NCI-H524 (cell line): ENCODE results near the gene MAP2K5.
"Not testable (repeated sequence)": the region's sequence is repeated elsewhere in the genome, so short reads cannot be mapped to it uniquely, and the experiment has no call there.

Source experiments
- DNase-seq, 2 experiments: peaks; one replicate each; lab custom pipeline; 2025; lab: John Stamatoyannopoulos, UW

MAP2K5 gene

DNA sequence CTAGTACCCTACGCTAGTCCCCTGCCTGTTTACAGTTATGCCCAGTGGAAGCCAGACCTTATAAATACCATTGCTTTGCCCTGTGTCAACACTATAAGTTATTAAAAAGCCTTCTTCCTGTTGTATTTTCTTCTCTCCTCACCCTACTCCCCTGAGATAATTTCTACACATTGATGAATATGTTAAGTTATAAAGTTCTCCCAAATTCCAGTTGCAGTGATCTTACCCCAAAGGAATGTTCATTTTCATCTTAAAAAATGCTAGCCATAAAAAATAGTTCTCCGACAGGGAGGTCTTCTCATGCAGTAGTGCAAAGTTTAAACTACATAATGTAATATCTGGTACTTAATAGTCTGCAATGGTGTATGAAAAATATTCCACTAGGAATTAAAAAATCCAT, 58.6 kb downstream of the MAP2K5 start:
- DNase-seq, result no peak

DNA sequence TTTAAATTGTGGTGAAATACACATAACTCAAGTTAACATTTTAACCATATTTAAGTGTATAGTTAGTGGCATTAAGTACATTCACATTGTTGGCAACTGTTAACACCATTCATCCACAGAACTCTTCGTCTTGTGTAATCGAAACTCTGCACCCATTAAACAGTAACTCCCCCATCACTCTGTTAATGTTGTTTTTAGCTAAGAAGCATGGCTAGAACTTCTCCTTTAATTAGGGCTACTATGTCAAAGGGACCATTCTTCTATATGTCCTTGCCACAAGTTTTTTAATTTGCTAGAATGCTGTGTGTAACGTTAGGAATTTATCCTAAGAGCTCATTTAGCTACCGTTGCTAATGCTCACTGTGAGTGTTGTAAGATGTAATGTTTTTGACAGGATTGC, 60.6 kb downstream of the MAP2K5 start:
- DNase-seq, result no peak

DNA sequence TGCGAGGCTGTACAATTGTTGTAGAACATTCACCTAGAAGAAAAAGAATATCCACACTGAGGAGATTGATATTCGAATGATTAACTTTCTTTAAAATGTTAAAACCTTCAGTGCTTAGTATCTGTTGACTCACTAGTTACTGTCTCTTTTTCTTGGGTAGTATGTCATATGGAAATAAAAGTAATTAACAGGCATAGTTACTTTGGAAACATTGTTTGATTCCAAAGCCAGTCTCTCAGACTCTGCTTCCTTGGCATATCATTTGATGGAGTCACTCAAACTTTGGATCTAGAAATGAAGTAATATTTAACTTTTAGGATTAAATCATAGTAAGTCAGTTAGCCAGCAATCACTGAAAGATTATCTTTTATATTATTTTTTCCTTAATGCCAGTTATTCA, 63.4 kb downstream of the MAP2K5 start:
- no peak for DNase-seq

DNA sequence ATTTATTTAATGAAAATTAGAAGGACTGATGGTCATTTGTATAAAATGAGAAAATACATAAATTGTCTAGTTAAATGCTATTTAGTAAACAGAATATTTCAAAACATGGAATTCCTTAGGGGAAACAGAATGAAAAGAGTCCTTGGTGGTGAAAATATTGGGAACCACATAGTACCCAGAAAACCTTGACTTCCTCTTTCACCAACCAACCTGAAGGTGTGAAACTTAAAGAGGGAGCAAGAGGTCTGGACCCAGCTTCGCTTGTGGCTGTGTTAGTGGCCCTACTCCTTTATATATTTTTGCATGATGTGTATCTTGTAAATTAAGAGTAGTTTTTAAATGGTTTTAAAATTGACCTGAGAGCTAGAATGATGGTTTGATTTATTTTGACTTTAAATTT, 64.2 kb downstream of the MAP2K5 start:
- DNase-seq, result no peak

DNA sequence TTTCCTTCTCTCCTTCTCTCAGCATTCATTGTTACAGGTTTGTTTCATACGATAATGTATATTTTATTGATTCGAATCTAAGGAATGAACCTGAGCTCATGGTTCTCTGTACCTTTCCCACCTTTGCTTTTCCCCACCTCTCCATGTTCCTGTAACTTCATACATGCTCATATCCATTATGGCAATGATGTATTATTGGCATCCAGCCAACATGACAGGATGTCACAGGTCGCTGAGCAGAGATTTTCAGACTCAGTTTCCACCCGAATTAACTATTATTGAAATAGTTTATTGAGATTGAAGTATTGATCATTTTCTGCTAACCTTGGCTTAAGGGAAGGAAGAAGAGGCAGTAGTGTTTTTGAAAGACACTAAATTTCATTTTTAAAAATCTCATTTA, 64.8 kb downstream of the MAP2K5 start:
- no peak for DNase-seq

- DNase-seq, result no peak
Observed at GRCh38 chr15:67607959-67608637, 65.6 kb downstream of the MAP2K5 start.

DNA sequence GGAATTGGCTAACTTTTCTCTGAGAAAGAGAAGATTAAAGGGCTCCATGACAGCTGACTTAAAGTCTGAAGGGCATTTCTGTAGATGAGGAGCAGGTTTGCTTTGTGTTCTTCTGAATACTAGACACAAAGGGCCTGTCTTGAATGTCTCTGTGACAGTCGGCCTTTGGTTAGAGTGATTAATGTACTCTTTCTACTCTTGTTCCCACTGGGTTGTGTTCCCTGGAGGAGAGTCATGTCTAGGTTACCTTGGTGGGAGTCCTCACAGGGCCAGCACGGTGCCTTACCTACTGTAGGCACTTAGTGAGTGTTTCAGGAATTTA, 66.1 kb downstream of the MAP2K5 start:
- no peak for DNase-seq

- DNase-seq, result no peak
Observed at GRCh38 chr15:67611370-67612369, 69.2 kb downstream of the MAP2K5 start.

DNA sequence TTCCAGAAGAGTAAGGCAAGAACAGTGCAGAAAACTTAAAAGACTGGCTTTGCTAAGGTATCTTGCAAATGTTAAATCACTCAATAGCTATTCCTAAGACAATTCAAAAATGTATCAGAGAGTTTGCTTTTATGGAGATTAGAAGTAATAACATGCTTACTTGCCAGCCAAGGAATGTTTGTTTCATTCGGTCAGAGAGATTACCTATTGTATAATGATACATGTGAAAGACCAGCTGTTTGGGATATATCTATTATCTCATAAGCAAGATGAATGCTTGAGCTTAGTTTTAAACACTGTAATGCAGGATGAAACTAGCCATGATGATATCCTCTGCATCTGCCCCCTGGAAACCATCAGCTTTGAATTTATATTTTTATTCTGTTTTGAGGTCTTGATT, 70.7 kb downstream of the MAP2K5 start:
- peak in 1 of 2 experiments; percentile 2 for DNase-seq

- no peak for DNase-seq
Observed at GRCh38 chr15:67613708-67614107, 71.2 kb downstream of the MAP2K5 start.

DNA sequence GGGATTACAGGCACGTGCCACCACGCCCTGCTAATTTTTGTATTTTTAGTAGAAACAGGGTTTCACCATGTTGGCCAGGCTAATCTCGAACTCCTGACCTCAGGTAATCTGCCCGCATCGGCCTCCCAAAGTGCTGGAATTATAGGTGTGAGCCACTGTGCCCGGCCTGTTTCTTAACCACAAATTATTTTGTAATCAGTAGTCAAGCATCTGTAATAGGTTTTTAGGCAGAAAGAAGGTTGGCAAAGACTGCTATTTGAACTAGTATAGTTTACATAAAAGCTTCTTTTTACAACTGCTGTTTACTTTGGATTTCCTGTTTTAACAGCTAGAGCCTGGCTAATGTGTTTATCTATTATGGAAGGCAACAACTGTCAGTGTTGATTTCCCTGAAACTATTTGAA, 72.6 kb downstream of the MAP2K5 start:
- DNase-seq, result not testable (repeated sequence)

- no peak for DNase-seq
Observed at GRCh38 chr15:67618297-67618696, 75.8 kb downstream of the MAP2K5 start.

- DNase-seq, result no peak
Observed at GRCh38 chr15:67622110-67622509, 79.6 kb downstream of the MAP2K5 start.

DNA sequence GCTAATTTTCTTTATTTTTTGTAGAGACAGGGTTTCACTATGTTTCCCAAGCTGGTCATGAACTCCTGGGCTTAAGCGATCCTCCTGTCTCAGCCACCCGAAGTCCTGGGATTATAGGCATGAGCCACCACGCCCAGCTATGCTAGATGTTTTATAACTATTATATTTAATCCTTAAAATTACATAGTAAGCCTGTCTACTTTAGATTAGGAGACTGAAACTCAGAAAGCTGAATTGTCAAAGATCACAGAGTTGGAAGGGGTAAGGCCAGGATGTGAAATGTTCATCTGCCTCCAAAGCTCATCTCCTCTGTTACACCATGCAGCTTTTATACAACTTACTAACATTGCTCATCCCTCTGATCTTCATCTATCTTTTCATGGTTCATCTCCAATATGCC, 89.8 kb downstream of the MAP2K5 start:
- DNase-seq, result no peak

- not testable (repeated sequence) for DNase-seq
Observed at GRCh38 chr15:67635950-67636349, 93.4 kb downstream of the MAP2K5 start.

DNA sequence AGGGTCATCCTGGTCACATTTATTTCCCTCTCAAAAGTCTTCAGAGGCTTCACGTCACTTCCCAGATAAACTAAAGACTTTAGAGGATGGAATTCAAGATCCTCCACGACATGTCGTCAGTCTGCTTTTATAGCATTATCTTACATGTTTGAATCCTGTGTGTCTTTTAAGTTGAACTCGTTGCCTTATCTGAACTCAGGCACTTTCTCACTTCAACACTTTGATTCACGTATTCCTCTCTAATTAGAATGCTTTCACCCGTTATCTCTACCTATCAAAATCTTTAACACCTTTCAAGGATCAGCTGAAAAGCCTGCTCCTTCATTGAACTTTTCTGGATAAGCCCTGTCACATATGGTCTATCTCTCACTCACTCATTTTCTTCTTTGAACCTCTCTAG, 97.1 kb downstream of the MAP2K5 start:
- DNase-seq, result no peak

DNA sequence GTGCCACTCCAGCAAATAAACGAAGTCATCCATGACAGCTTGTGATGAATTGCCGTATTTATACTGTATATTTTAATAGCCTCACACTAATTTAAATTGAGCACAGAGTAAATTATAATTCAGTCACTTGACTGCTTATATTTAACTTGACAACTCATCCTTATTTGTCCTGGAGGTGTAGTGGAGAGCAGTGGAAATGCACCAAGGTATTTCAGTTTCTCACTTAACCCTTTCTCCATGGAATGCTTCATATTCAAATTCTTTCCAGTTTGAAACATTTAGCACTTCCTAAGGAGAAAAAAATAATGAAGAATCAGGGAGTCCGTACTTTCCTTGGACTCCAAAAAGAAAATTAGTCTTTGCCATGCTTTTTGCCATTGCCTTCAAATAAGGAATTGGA, 99.0 kb downstream of the MAP2K5 start:
- no peak for DNase-seq

- no peak for DNase-seq
Observed at GRCh38 chr15:67646847-67647246, 104.3 kb downstream of the MAP2K5 start.

DNA sequence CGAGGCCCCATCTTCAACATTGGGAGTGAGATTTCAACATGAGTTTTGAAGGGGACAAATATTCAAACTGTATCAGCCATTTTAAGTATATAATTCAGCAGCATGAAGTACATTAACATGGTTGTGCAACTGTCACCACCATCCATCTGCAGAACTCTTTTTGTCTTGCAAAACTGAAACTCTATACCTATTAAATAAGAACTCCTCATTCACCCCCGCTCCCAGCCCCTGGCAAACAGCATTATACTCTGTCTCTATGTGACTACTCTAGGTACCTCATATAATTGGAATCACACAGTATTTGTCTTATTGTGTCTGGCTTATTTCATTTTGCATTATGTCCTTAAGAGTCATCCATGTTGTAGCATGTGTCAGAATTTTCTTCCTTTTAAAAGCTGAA, 110.1 kb downstream of the MAP2K5 start:
- DNase-seq, result no peak

- DNase-seq, result no peak
Observed at GRCh38 chr15:67660446-67660845, 117.9 kb downstream of the MAP2K5 start.

- DNase-seq, result no peak
Observed at GRCh38 chr15:67660874-67661606, 118.5 kb downstream of the MAP2K5 start.

DNA sequence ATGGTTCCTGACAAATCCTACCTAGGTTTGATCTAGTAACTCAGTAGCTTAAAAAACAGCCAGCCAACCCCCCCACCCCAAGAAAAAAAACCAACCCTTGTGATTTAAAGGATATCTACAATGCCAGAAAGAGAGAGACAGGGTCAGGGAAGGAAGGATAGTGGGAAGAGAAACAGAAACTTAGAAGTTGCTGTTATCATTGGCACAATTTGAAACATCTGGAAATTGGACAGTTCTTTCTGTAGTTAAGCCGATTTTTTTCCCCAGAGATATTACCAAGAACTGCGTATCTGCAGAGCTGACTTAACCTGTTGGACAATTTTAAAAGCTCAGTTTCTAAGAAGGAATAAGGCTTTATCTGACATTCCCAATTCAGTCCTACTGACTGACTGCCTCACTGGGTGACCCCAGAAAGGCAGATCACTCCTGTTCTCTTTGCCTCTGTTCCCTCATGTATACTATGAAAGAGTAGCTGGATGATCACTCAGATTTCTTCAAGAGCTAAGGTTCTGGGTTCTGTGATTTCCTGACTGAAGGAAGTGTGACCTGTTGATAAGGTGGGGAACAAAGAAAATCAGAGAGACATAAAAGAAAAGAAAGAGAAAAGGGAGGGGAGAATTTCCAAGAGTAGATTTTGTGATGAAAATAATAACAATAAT, 128.3 kb downstream of the MAP2K5 start:
- DNase-seq, result no peak
